ENCODE measurements around the gene SNTG2.

- TF ChIP-seq CTCF (IDR thresholded peaks at IDR 0.05) (no peak), POLR2A (IDR thresholded peaks at IDR 0.05) (no peak)
Observed at GRCh38 chr2:1011006-1011405, 60.4 kb downstream of the SNTG2 start.

Data from prostate gland (tissue), 2 donors.